Endothelial cell of umbilical vein (primary cell): ENCODE results near the gene SMIM3. TPM values are rescaled to one million over a fixed set of nuclear protein-coding genes. Genes with fewer than 3 reads are reported as not detected.

Experiments
- BruUV-seq: library from RNA; stranded (reverse); fragments of 400-500 nt; replicated peaks from 2 replicates; lab custom pipeline; 2021; lab: Mats Ljungman, UMichigan
- CTCF ChIA-PET: fragments of 300-600, 350-600 bp; sonication (Branson Sonifier 250); formaldehyde crosslinking; loops from one replicate; lab custom pipeline; 2021; ENCODE audit warnings: antibody characterized with exemption, inconsistent platforms; lab: Charles Lee
- POLR2A ChIA-PET: fragments of 300-600, 350-600 bp; sonication (Branson Sonifier 250); formaldehyde crosslinking; loops from one replicate; lab custom pipeline; 2021; ENCODE audit warnings: antibody characterized with exemption, inconsistent platforms; lab: Charles Lee
- DNase-seq: peaks from one replicate; pipeline ENCODE4 v3.0.0-alpha.2; 2011; ENCODE audit warnings: low read depth, low spot score
- FAIRE-seq: peaks from 2 replicates; lab custom pipeline; 2011; peaks lifted over from hg19 to GRCh38; lab: Jason Lieb, UNC
- H2AFZ ChIP-seq: 2 replicates; pipeline ENCODE4 v1.6.0; 2012; ENCODE audit warnings: low read depth, low read length, control low read depth, inconsistent platforms
- H3K27ac ChIP-seq: 2 replicates; pipeline ENCODE4 v1.5.1; 2011; ENCODE audit warnings: low read depth, mild to moderate bottlenecking, control low read depth, low read length, moderate library complexity; ENCODE audit not compliant: insufficient read depth
- H3K27me3 ChIP-seq, 2 experiments: 2 replicates each; pipeline versions ENCODE4 v1.6.0 to v1.6.1; 2011; ENCODE audit warnings: low read length in 2 of 2, mixed read lengths in 1 of 2; ENCODE audit not compliant: control insufficient read depth in 2 of 2, insufficient read depth in 2 of 2
- H3K36me3 ChIP-seq, 2 experiments: 2 replicates in 1 of 2; 3 replicates in 1 of 2; pipeline ENCODE4 v1.5.1; 2011; ENCODE audit warnings: low read length in 2 of 2, mild to moderate bottlenecking in 1 of 2, moderate library complexity in 1 of 2; ENCODE audit not compliant: control insufficient read depth in 2 of 2, insufficient read depth in 2 of 2; ENCODE audit errors: extremely low read depth in 1 of 2
- H3K4me1 ChIP-seq: 3 replicates; pipeline ENCODE4 v1.5.1; 2011; ENCODE audit warnings: mild to moderate bottlenecking, low read length; ENCODE audit not compliant: control insufficient read depth, insufficient read depth; ENCODE audit errors: extremely low read depth
- H3K4me2 ChIP-seq: 2 replicates; pipeline ENCODE4 v1.6.1; 2011; ENCODE audit warnings: low read length, control low read depth, mixed read lengths; ENCODE audit not compliant: insufficient read depth
- H3K4me3 ChIP-seq, 3 experiments: fragments of 200-600 bp in 1 of 3; sonication (generic), shearing (Covaris generic) in 1 of 3; replicated peaks in 1 of 3; 2 replicates each; pipeline ENCODE4 v1.5.1; 2011 to 2016; ENCODE audit warnings: control low read depth in 3 of 3, low read length in 3 of 3, mild to moderate bottlenecking in 2 of 3, inconsistent platforms in 1 of 3, low read depth in 1 of 3, moderate library complexity in 1 of 3; ENCODE audit not compliant: insufficient read depth in 1 of 3
- H3K79me2 ChIP-seq: 2 replicates; pipeline ENCODE4 v1.6.0; 2012; ENCODE audit warnings: low read length, inconsistent platforms; ENCODE audit not compliant: control insufficient read depth, insufficient read depth
- H3K9ac ChIP-seq: replicated peaks from 2 replicates; pipeline ENCODE3; 2011; ENCODE audit warnings: low read length, control low read depth; ENCODE audit not compliant: insufficient read depth; ENCODE audit errors: extremely low read depth
- H3K9me1 ChIP-seq: replicated peaks from 3 replicates; pipeline ENCODE4 v1.6.0; 2011; ENCODE audit warnings: mild to moderate bottlenecking, low read length; ENCODE audit not compliant: control insufficient read depth, insufficient read depth; ENCODE audit errors: extremely low read depth
- H3K9me3 ChIP-seq: replicated peaks from 2 replicates; pipeline ENCODE4 v1.5.1; 2012; ENCODE audit warnings: low read length, inconsistent platforms; ENCODE audit not compliant: control insufficient read depth, insufficient read depth
- H4K20me1 ChIP-seq: replicated peaks from 2 replicates; pipeline ENCODE3; 2011; ENCODE audit warnings: mild to moderate bottlenecking, low read length; ENCODE audit not compliant: control insufficient read depth, insufficient read depth; ENCODE audit errors: extremely low read depth
- EZH2 ChIP-seq: IDR thresholded peaks from 2 replicates; pipeline ENCODE4 v1.6.1; 2012; ENCODE audit warnings: borderline replicate concordance, low read depth, mild to moderate bottlenecking, moderate library complexity, low read length, inconsistent platforms; ENCODE audit not compliant: severe bottlenecking
- FOS ChIP-seq: IDR thresholded peaks from 2 replicates; pipeline ENCODE4 v1.6.1; 2011; ENCODE audit warnings: mild to moderate bottlenecking, low read length, moderate library complexity, borderline replicate concordance; ENCODE audit not compliant: insufficient read depth
- GATA2 ChIP-seq: IDR thresholded peaks from 2 replicates; pipeline ENCODE4 v1.7.0; 2011; ENCODE audit warnings: low read depth, mild to moderate bottlenecking, moderate library complexity, mixed read lengths, low read length; ENCODE audit not compliant: insufficient read length, insufficient read depth
- JUN ChIP-seq: IDR thresholded peaks from 2 replicates; pipeline ENCODE4 v1.6.1; 2011; ENCODE audit warnings: borderline replicate concordance, low read depth; ENCODE audit not compliant: insufficient read length, insufficient read depth
- MAX ChIP-seq: IDR thresholded peaks from 2 replicates; pipeline ENCODE4 v1.6.1; 2011; ENCODE audit not compliant: insufficient read depth, insufficient read length
- MYC ChIP-seq: IDR thresholded peaks from one replicate; pipeline ENCODE4 v1.6.1; 2011; ENCODE audit warnings: mild to moderate bottlenecking, low read depth, low read length
- POLR2A ChIP-seq: IDR thresholded peaks from 2 replicates; pipeline ENCODE4 v1.6.1; 2012; ENCODE audit warnings: low read depth, mild to moderate bottlenecking, control low read depth, low read length
- POLR2AphosphoS5 ChIP-seq: IDR thresholded peaks from 2 replicates; pipeline ENCODE4 v1.6.1; 2012; ENCODE audit warnings: low read depth, mild to moderate bottlenecking, control low read depth, low read length, moderate library complexity; ENCODE audit not compliant: insufficient read depth
- dilution Hi-C: fragments of 300-500 bp; cut with MboI; formaldehyde crosslinking; loops from one replicate; pipeline ENCODE4 v1.15.0; 2019; ENCODE audit warnings: low sequenced_read_pairs; ENCODE audit not compliant: extremely low pct_ligation_motif_present
- intact Hi-C: fragments of 100-400 bp; cut with micrococcal nuclease; formaldehyde crosslinking; loops from one replicate; pipeline ENCODE4 v1.10.0; 2022
- polyA plus RNA-seq, 4 experiments: library from polyadenylated mRNA; depleted of rRNA in 3 of 4; stranded (reverse) in 3 of 4; unstranded in 1 of 4; fragments of >200 nt; gene quantifications; 2 replicates each; pipeline versions ENCODE4 v1.2.1 to v1.2.3, GENCODE V29; 2011 to 2012; ENCODE audit warnings: missing spikeins in 1 of 4
- total RNA-seq: library from RNA; stranded (reverse); gene quantifications from 2 replicates; pipeline ENCODE4 v1.2.3, GENCODE V29; 2021
- TF ChIP-seq, protein P1 (sequence below), 2 donors: IDR thresholded peaks; 1 replicate in 1 of 2; 2 replicates in 1 of 2; pipeline ENCODE4 v1.5.1; 2011; ENCODE audit warnings: low read length in 2 of 2, mild to moderate bottlenecking in 2 of 2, moderate library complexity in 2 of 2, control low read depth in 1 of 2, inconsistent platforms in 1 of 2, low read depth in 1 of 2; ENCODE audit not compliant: insufficient read depth in 1 of 2; ENCODE audit errors: extremely low read depth in 1 of 2

SMIM3 gene
- total and polyA plus RNA-seq, 2 donors (not counting 3 experiments of a cell fraction or from before 2014, with no cell fraction given) = 1.0 to 2.0 TPM

DNA sequence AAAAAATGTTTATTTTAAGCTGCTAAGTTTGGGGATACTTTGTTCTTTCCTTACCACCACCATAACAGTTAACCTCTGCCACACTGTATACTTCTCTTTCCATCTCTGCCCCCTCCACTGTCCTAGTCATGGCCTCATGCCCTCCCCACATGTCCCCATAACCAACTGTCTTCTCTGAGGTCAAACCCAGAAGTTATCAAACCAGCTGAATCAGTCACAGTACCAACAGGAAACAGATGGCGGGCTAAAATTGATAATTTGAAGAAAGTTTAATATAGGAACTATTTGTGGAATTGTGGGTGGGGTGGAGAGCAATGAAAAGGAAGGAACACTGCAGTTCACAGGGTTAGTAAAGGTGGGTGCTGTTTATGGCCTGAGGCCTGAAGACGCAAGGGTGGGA, 14.0 kb upstream of the SMIM3 start:
- no peak overlapping the region for H3K4me3 ChIP-seq
- no peaks in the 10 kb centered on the region for H3K79me2 ChIP-seq
- no peak overlapping the region for H3K9ac ChIP-seq
- DNase-seq = no peak
- no peak for FAIRE-seq
- dilution Hi-C loops = no loop called here
- no TSS peak for BruUV-seq
- TF ChIP-seq POLR2AphosphoS5 (no peak), EZH2 (no peak), FOS (no peak), JUN (no peak), MYC (no peak), GATA2 (no peak), MAX (no peak), POLR2A (no peak)
- TF ChIP-seq, protein P1, sequence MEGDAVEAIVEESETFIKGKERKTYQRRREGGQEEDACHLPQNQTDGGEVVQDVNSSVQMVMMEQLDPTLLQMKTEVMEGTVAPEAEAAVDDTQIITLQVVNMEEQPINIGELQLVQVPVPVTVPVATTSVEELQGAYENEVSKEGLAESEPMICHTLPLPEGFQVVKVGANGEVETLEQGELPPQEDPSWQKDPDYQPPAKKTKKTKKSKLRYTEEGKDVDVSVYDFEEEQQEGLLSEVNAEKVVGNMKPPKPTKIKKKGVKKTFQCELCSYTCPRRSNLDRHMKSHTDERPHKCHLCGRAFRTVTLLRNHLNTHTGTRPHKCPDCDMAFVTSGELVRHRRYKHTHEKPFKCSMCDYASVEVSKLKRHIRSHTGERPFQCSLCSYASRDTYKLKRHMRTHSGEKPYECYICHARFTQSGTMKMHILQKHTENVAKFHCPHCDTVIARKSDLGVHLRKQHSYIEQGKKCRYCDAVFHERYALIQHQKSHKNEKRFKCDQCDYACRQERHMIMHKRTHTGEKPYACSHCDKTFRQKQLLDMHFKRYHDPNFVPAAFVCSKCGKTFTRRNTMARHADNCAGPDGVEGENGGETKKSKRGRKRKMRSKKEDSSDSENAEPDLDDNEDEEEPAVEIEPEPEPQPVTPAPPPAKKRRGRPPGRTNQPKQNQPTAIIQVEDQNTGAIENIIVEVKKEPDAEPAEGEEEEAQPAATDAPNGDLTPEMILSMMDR (IDR thresholded peaks at IDR 0.05; ENCODE audit: extremely low read depth in 1 of 2, insufficient read depth in 1 of 2, low read depth in 1 of 2, low read length in 2 of 2) = no peak
- H3K27me3 ChIP-seq = peaks cover 20 to 31% of the 10 kb centered on the region in 2 experiments
- no peaks in the 10 kb centered on the region for H3K4me1 ChIP-seq
- no peaks in the 10 kb centered on the region for H3K9me3 ChIP-seq
- no peak overlapping the region for H3K4me2 ChIP-seq
- CTCF ChIA-PET = interaction anchor here (1.4 to 2.3 kb wide), 2 partner anchors 14 to 19 kb away, joined by 3 to 9 read pairs; partner anchors contain the start of gene SMIM3
- H2AFZ ChIP-seq = no peak overlapping the region
- POLR2A ChIA-PET = no interaction called here
- no peaks in the 10 kb centered on the region for H3K9me1 ChIP-seq
- H3K27ac ChIP-seq = no peak overlapping the region
- H4K20me1 ChIP-seq = no peaks in the 10 kb centered on the region
- H3K36me3 ChIP-seq = no peaks in the 10 kb centered on the region
- intact Hi-C loops = no loop called here
